Activated B cell treated with CpG ODN at 0.5 μM for 24 hours (primary cell): ENCODE measurements around the gene ABLIM2. TPM values are rescaled to one million over a fixed set of nuclear protein-coding genes. Genes with fewer than 3 reads are reported as not detected.

ENCODE experiments used
- ATAC-seq: fragments of 200-7000 bp; cut with Tn5 transposase; one replicate; pipeline ENCODE4 v1.10.0; 2021; ENCODE audit warnings: low read depth, mild to moderate bottlenecking, moderate library complexity
- CTCF ChIA-PET: fragments of 350-600 bp; sonication (Branson Sonifier 250); formaldehyde crosslinking; loops from one replicate; lab custom pipeline; 2021; ENCODE audit warnings: antibody characterized with exemption; lab: Charles Lee
- POLR2A ChIA-PET: fragments of 350-600 bp; sonication (Branson Sonifier 250); formaldehyde crosslinking; loops from one replicate; lab custom pipeline; 2021; ENCODE audit warnings: antibody characterized with exemption; lab: Charles Lee
- DNase-seq: peaks from one replicate; pipeline ENCODE4 v3.0.0; 2022
- H3K27ac Mint-ChIP-seq: one replicate; pipeline ENCODE4 v1.8.0; 2020; ENCODE audit warnings: mixed read lengths
- H3K27me3 Mint-ChIP-seq: one replicate; pipeline ENCODE4 v1.8.0; 2021; ENCODE audit warnings: mixed read lengths
- H3K36me3 Mint-ChIP-seq: one replicate; pipeline ENCODE4 v1.8.0; 2021; ENCODE audit warnings: low read depth, mixed read lengths
- H3K4me1 Mint-ChIP-seq: one replicate; pipeline ENCODE4 v1.8.0; 2021; ENCODE audit warnings: mixed read lengths
- H3K4me3 Mint-ChIP-seq: one replicate; pipeline ENCODE4 v1.8.0; 2020; ENCODE audit warnings: mild to moderate bottlenecking, mixed read lengths
- H3K9me3 Mint-ChIP-seq: one replicate; pipeline ENCODE4 v1.8.0; 2020; ENCODE audit warnings: mixed read lengths
- CTCF ChIP-seq: fragments of 200-600 bp; IDR thresholded peaks from one replicate; pipeline ENCODE4 v1.8.0; 2022; ENCODE audit warnings: antibody characterized with exemption, mild to moderate bottlenecking
- intact Hi-C: fragments of 100-400 bp; cut with micrococcal nuclease; formaldehyde crosslinking; loops from one replicate; pipeline ENCODE4 v1.15.1; 2024
- total RNA-seq: library from RNA; stranded (reverse); gene quantifications from 2 replicates; pipeline ENCODE4 v1.2.3, GENCODE V29; 2022

ABLIM2 gene
- total RNA-seq, 1 donor from 2014 or later, result 5.2 TPM

GRCh38 chr4:8080754-8081065 is 77.9 kb downstream of the ABLIM2 start:
- TF ChIP-seq CTCF, result no peak
- no peaks in the 10 kb centered on the region for H3K36me3 Mint-ChIP-seq
- H3K4me1 Mint-ChIP-seq, result no peaks in the 10 kb centered on the region
- no peak for DNase-seq
- no peak for ATAC-seq
- ChIA-PET POLR2A (no interaction called here), CTCF (no interaction called here)
- no peak overlapping the region for H3K4me3 Mint-ChIP-seq
- H3K9me3 Mint-ChIP-seq, result no peaks in the 10 kb centered on the region
- H3K27me3 Mint-ChIP-seq, result no peaks in the 10 kb centered on the region
- H3K27ac Mint-ChIP-seq, result no peak overlapping the region
- intact Hi-C loops, result no loop called here

GRCh38 chr4:8079916-8080753 is 78.5 kb downstream of the ABLIM2 start:
- Mint-ChIP-seq H3K27ac (no peak overlapping the region), H3K36me3 (no peaks in the 10 kb centered on the region), H3K4me3 (no peak overlapping the region), H3K27me3 (no peaks in the 10 kb centered on the region), H3K4me1 (no peaks in the 10 kb centered on the region), H3K9me3 (no peaks in the 10 kb centered on the region)
- POLR2A ChIA-PET, result no interaction called here
- no peak for TF ChIP-seq CTCF
- CTCF ChIA-PET, result no interaction called here
- ATAC-seq, result no peak
- intact Hi-C loops, result no loop called here
- DNase-seq, result no peak

- CTCF ChIA-PET, result no interaction called here
- Mint-ChIP-seq H3K4me3 (no peak overlapping the region), H3K27ac (no peak overlapping the region), H3K4me1 (no peaks in the 10 kb centered on the region), H3K9me3 (no peaks in the 10 kb centered on the region), H3K27me3 (no peaks in the 10 kb centered on the region), H3K36me3 (no peaks in the 10 kb centered on the region)
- intact Hi-C loops, result no loop called here
- POLR2A ChIA-PET, result no interaction called here
- no peak for TF ChIP-seq CTCF
- ATAC-seq (no peak), DNase-seq (no peak)
Observed at GRCh38 chr4:8079031-8079885, 79.4 kb downstream of the ABLIM2 start.

GRCh38 chr4:8078610-8079015 is 80.0 kb downstream of the ABLIM2 start:
- intact Hi-C loops, result no loop called here
- Mint-ChIP-seq H3K27me3 (no peaks in the 10 kb centered on the region), H3K36me3 (no peaks in the 10 kb centered on the region), H3K27ac (no peak overlapping the region), H3K9me3 (no peaks in the 10 kb centered on the region), H3K4me3 (no peak overlapping the region), H3K4me1 (no peaks in the 10 kb centered on the region)
- TF ChIP-seq CTCF, result no peak
- CTCF ChIA-PET, result no interaction called here
- DNase-seq (no peak), ATAC-seq (no peak)
- POLR2A ChIA-PET, result no interaction called here

GRCh38 chr4:8078109-8078494 is 80.5 kb downstream of the ABLIM2 start:
- TF ChIP-seq CTCF, result no peak
- CTCF ChIA-PET, result no interaction called here
- H3K27me3 Mint-ChIP-seq, result peaks cover 1% of the 10 kb centered on the region
- intact Hi-C loops, result no loop called here
- DNase-seq (no peak), ATAC-seq (no peak)
- H3K4me1 Mint-ChIP-seq, result no peaks in the 10 kb centered on the region
- no peaks in the 10 kb centered on the region for H3K36me3 Mint-ChIP-seq
- no peak overlapping the region for H3K27ac Mint-ChIP-seq
- H3K9me3 Mint-ChIP-seq, result no peaks in the 10 kb centered on the region
- no peak overlapping the region for H3K4me3 Mint-ChIP-seq
- POLR2A ChIA-PET, result no interaction called here
